Endothelial cell of umbilical vein (primary cell): ENCODE results near the gene STK39. TPM values are rescaled to one million over a fixed set of nuclear protein-coding genes. Genes with fewer than 3 reads are reported as not detected.

Experiments
- BruUV-seq: library from RNA; stranded (reverse); fragments of 400-500 nt; replicated peaks from 2 replicates; lab custom pipeline; 2021; lab: Mats Ljungman, UMichigan
- CTCF ChIA-PET: fragments of 300-600, 350-600 bp; sonication (Branson Sonifier 250); formaldehyde crosslinking; loops from one replicate; lab custom pipeline; 2021; ENCODE audit warnings: antibody characterized with exemption, inconsistent platforms; lab: Charles Lee
- POLR2A ChIA-PET: fragments of 300-600, 350-600 bp; sonication (Branson Sonifier 250); formaldehyde crosslinking; loops from one replicate; lab custom pipeline; 2021; ENCODE audit warnings: antibody characterized with exemption, inconsistent platforms; lab: Charles Lee
- DNase-seq: peaks from one replicate; pipeline ENCODE4 v3.0.0-alpha.2; 2011; ENCODE audit warnings: low read depth, low spot score
- FAIRE-seq: peaks from 2 replicates; lab custom pipeline; 2011; peaks lifted over from hg19 to GRCh38; lab: Jason Lieb, UNC
- H2AFZ ChIP-seq: 2 replicates; pipeline ENCODE4 v1.6.0; 2012; ENCODE audit warnings: low read depth, low read length, control low read depth, inconsistent platforms
- H3K27ac ChIP-seq: 2 replicates; pipeline ENCODE4 v1.5.1; 2011; ENCODE audit warnings: low read depth, mild to moderate bottlenecking, control low read depth, low read length, moderate library complexity; ENCODE audit not compliant: insufficient read depth
- H3K27me3 ChIP-seq, 2 experiments: 2 replicates each; pipeline versions ENCODE4 v1.6.0 to v1.6.1; 2011; ENCODE audit warnings: low read length in 2 of 2, mixed read lengths in 1 of 2; ENCODE audit not compliant: control insufficient read depth in 2 of 2, insufficient read depth in 2 of 2
- H3K36me3 ChIP-seq, 2 experiments: 2 replicates in 1 of 2; 3 replicates in 1 of 2; pipeline ENCODE4 v1.5.1; 2011; ENCODE audit warnings: low read length in 2 of 2, mild to moderate bottlenecking in 1 of 2, moderate library complexity in 1 of 2; ENCODE audit not compliant: control insufficient read depth in 2 of 2, insufficient read depth in 2 of 2; ENCODE audit errors: extremely low read depth in 1 of 2
- H3K4me1 ChIP-seq: 3 replicates; pipeline ENCODE4 v1.5.1; 2011; ENCODE audit warnings: mild to moderate bottlenecking, low read length; ENCODE audit not compliant: control insufficient read depth, insufficient read depth; ENCODE audit errors: extremely low read depth
- H3K4me2 ChIP-seq: 2 replicates; pipeline ENCODE4 v1.6.1; 2011; ENCODE audit warnings: low read length, control low read depth, mixed read lengths; ENCODE audit not compliant: insufficient read depth
- H3K4me3 ChIP-seq, 3 experiments: fragments of 200-600 bp in 1 of 3; sonication (generic), shearing (Covaris generic) in 1 of 3; replicated peaks in 1 of 3; 2 replicates each; pipeline ENCODE4 v1.5.1; 2011 to 2016; ENCODE audit warnings: control low read depth in 3 of 3, low read length in 3 of 3, mild to moderate bottlenecking in 2 of 3, inconsistent platforms in 1 of 3, low read depth in 1 of 3, moderate library complexity in 1 of 3; ENCODE audit not compliant: insufficient read depth in 1 of 3
- H3K79me2 ChIP-seq: 2 replicates; pipeline ENCODE4 v1.6.0; 2012; ENCODE audit warnings: low read length, inconsistent platforms; ENCODE audit not compliant: control insufficient read depth, insufficient read depth
- H3K9ac ChIP-seq: replicated peaks from 2 replicates; pipeline ENCODE3; 2011; ENCODE audit warnings: low read length, control low read depth; ENCODE audit not compliant: insufficient read depth; ENCODE audit errors: extremely low read depth
- H3K9me1 ChIP-seq: replicated peaks from 3 replicates; pipeline ENCODE4 v1.6.0; 2011; ENCODE audit warnings: mild to moderate bottlenecking, low read length; ENCODE audit not compliant: control insufficient read depth, insufficient read depth; ENCODE audit errors: extremely low read depth
- H3K9me3 ChIP-seq: replicated peaks from 2 replicates; pipeline ENCODE4 v1.5.1; 2012; ENCODE audit warnings: low read length, inconsistent platforms; ENCODE audit not compliant: control insufficient read depth, insufficient read depth
- H4K20me1 ChIP-seq: replicated peaks from 2 replicates; pipeline ENCODE3; 2011; ENCODE audit warnings: mild to moderate bottlenecking, low read length; ENCODE audit not compliant: control insufficient read depth, insufficient read depth; ENCODE audit errors: extremely low read depth
- EZH2 ChIP-seq: IDR thresholded peaks from 2 replicates; pipeline ENCODE4 v1.6.1; 2012; ENCODE audit warnings: borderline replicate concordance, low read depth, mild to moderate bottlenecking, moderate library complexity, low read length, inconsistent platforms; ENCODE audit not compliant: severe bottlenecking
- FOS ChIP-seq: IDR thresholded peaks from 2 replicates; pipeline ENCODE4 v1.6.1; 2011; ENCODE audit warnings: mild to moderate bottlenecking, low read length, moderate library complexity, borderline replicate concordance; ENCODE audit not compliant: insufficient read depth
- GATA2 ChIP-seq: IDR thresholded peaks from 2 replicates; pipeline ENCODE4 v1.7.0; 2011; ENCODE audit warnings: low read depth, mild to moderate bottlenecking, moderate library complexity, mixed read lengths, low read length; ENCODE audit not compliant: insufficient read length, insufficient read depth
- JUN ChIP-seq: IDR thresholded peaks from 2 replicates; pipeline ENCODE4 v1.6.1; 2011; ENCODE audit warnings: borderline replicate concordance, low read depth; ENCODE audit not compliant: insufficient read length, insufficient read depth
- MYC ChIP-seq: IDR thresholded peaks from one replicate; pipeline ENCODE4 v1.6.1; 2011; ENCODE audit warnings: mild to moderate bottlenecking, low read depth, low read length
- POLR2A ChIP-seq: IDR thresholded peaks from 2 replicates; pipeline ENCODE4 v1.6.1; 2012; ENCODE audit warnings: low read depth, mild to moderate bottlenecking, control low read depth, low read length
- POLR2AphosphoS5 ChIP-seq: IDR thresholded peaks from 2 replicates; pipeline ENCODE4 v1.6.1; 2012; ENCODE audit warnings: low read depth, mild to moderate bottlenecking, control low read depth, low read length, moderate library complexity; ENCODE audit not compliant: insufficient read depth
- dilution Hi-C: fragments of 300-500 bp; cut with MboI; formaldehyde crosslinking; loops from one replicate; pipeline ENCODE4 v1.15.0; 2019; ENCODE audit warnings: low sequenced_read_pairs; ENCODE audit not compliant: extremely low pct_ligation_motif_present
- intact Hi-C: fragments of 100-400 bp; cut with micrococcal nuclease; formaldehyde crosslinking; loops from one replicate; pipeline ENCODE4 v1.10.0; 2022
- polyA plus RNA-seq, 4 experiments: library from polyadenylated mRNA; depleted of rRNA in 3 of 4; stranded (reverse) in 3 of 4; unstranded in 1 of 4; fragments of >200 nt; gene quantifications; 2 replicates each; pipeline versions ENCODE4 v1.2.1 to v1.2.3, GENCODE V29; 2011 to 2012; ENCODE audit warnings: missing spikeins in 1 of 4
- total RNA-seq: library from RNA; stranded (reverse); gene quantifications from 2 replicates; pipeline ENCODE4 v1.2.3, GENCODE V29; 2021
- TF ChIP-seq, protein P1 (sequence below): IDR thresholded peaks from 2 replicates; pipeline ENCODE4 v1.6.1; 2011; ENCODE audit not compliant: insufficient read depth, insufficient read length
- TF ChIP-seq, protein P2 (sequence below), 2 donors: IDR thresholded peaks; 1 replicate in 1 of 2; 2 replicates in 1 of 2; pipeline ENCODE4 v1.5.1; 2011; ENCODE audit warnings: low read length in 2 of 2, mild to moderate bottlenecking in 2 of 2, moderate library complexity in 2 of 2, control low read depth in 1 of 2, inconsistent platforms in 1 of 2, low read depth in 1 of 2; ENCODE audit not compliant: insufficient read depth in 1 of 2; ENCODE audit errors: extremely low read depth in 1 of 2

STK39 gene
- total and polyA plus RNA-seq, 2 donors (not counting 3 experiments of a cell fraction or from before 2014, with no cell fraction given): 4.6 to 13.1 TPM

DNA sequence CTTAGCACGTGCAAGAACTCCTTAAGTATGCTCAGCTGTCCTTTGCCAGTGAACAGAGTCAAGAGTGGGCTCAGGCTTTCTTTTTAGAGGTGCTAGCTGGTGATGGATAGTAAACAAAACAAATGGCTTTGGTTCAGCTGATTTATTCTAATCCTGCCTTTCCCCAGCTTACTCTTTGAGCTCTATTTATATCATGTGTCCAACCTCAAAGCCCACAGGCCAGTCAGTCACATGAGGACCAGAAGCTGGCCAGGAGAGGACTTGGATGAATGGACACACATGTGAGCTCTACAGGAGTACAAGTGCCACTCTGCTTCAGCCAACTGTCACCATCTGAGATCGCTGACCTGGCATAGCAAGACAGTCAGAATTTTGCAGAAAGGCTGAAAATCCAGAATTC, 59.4 kb downstream of the STK39 start:
- no TSS peak for BruUV-seq
- no peak overlapping the region for H3K27ac ChIP-seq
- H3K9me1 ChIP-seq: no peaks in the 10 kb centered on the region
- no peak for TF ChIP-seq MYC
- no peak for TF ChIP-seq GATA2
- TF ChIP-seq EZH2: no peak
- no peak for TF ChIP-seq POLR2A
- TF ChIP-seq, protein P1, sequence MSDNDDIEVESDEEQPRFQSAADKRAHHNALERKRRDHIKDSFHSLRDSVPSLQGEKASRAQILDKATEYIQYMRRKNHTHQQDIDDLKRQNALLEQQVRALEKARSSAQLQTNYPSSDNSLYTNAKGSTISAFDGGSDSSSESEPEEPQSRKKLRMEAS: no peak
- TF ChIP-seq POLR2AphosphoS5: no peak
- no peak for TF ChIP-seq JUN
- TF ChIP-seq, protein P2, sequence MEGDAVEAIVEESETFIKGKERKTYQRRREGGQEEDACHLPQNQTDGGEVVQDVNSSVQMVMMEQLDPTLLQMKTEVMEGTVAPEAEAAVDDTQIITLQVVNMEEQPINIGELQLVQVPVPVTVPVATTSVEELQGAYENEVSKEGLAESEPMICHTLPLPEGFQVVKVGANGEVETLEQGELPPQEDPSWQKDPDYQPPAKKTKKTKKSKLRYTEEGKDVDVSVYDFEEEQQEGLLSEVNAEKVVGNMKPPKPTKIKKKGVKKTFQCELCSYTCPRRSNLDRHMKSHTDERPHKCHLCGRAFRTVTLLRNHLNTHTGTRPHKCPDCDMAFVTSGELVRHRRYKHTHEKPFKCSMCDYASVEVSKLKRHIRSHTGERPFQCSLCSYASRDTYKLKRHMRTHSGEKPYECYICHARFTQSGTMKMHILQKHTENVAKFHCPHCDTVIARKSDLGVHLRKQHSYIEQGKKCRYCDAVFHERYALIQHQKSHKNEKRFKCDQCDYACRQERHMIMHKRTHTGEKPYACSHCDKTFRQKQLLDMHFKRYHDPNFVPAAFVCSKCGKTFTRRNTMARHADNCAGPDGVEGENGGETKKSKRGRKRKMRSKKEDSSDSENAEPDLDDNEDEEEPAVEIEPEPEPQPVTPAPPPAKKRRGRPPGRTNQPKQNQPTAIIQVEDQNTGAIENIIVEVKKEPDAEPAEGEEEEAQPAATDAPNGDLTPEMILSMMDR (IDR thresholded peaks at IDR 0.05; ENCODE audit: extremely low read depth in 1 of 2, insufficient read depth in 1 of 2, low read depth in 1 of 2, low read length in 2 of 2): no peak
- no peak for TF ChIP-seq FOS
- H3K4me3 ChIP-seq: no peak overlapping the region
- POLR2A ChIA-PET: no interaction called here
- no peak overlapping the region for H3K9ac ChIP-seq
- CTCF ChIA-PET: no interaction called here
- H2AFZ ChIP-seq: no peak overlapping the region
- peaks cover 31% of the 10 kb centered on the region for H3K4me1 ChIP-seq
- dilution Hi-C loops (no loop called here), intact Hi-C loops (no loop called here)
- peaks cover 16% of the 10 kb centered on the region for H3K79me2 ChIP-seq
- H3K27me3 ChIP-seq: no peaks in the 10 kb centered on the region
- no peaks in the 10 kb centered on the region for H4K20me1 ChIP-seq
- FAIRE-seq (no peak), DNase-seq (no peak)
- no peak overlapping the region for H3K4me2 ChIP-seq
- H3K36me3 ChIP-seq: no peaks in the 10 kb centered on the region
- no peaks in the 10 kb centered on the region for H3K9me3 ChIP-seq
